NOMO-1 treated with DMSO at 0.1 percent for 48 hours (cell line): ENCODE measurements around the gene GULP1.

Experiments
- DNase-seq: peaks from one replicate; lab custom pipeline; 2025; ENCODE audit not compliant: unreplicated experiment; lab: John Stamatoyannopoulos, UW

GULP1 gene

DNA sequence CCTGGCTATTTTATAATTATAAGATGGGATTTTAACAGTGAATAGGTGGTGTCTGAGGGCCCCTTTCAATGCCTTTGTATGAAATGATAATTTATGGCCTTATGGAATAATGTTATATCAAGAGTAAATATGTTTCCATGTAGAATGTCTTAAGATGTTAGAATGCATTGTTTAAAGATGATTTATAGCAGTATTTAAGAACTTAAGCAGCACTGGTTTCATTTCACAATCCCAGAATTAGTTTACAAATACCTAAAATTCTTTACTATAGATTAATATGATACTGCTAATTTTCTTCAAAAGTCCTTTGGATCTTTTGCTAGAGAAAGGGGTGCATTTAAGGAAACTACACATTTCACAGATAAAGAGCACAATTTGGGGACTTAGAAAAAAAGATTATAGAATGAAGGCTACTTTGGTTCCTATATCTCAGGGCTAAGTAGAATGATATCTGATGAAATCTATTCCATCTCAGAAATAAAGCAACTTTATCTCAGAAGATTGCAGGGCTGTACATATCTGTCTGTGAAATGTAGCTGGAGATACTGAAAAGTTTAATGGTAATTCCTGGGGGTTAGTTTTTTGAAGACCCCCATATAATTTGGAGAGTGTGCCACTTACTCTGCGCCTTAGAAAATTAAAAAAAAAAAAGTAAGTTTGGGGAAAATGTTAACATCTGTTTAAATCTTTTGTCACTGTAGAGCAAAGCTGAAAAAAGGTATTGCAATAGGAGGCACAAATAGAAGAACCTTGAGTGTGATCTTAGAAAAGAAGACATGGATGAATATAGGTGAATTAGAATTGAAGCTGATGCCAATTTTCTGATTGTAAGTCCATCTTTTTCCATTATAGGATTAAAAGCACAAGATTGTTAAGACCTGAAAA lies 123.4 kb downstream of the GULP1 start:
- no peak for DNase-seq

- DNase-seq, result no peak
Measured at GRCh38 chr2:188415754-188416083, 124.0 kb downstream of the GULP1 start.

GRCh38 chr2:188416367-188416766 lies 124.7 kb downstream of the GULP1 start:
- no peak for DNase-seq

DNA sequence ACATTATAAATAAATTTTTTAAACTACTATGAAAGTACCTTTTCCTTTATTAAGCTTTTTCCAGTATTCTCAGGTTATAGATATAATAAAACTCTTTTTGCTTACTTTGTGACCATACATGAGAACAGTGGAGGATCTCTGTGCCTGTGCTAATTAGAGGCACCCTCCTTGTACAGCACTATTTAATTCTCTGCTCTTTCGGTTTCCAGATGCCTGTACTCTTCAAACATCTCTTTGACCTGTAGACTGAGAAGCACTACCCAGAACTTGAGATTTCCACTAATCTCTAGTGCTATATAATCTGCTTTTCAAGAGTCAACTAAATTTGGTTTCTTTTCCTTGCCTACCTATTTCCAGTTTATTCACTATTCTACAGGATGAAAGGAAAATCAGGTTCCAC lies 131.1 kb downstream of the GULP1 start:
- no peak for DNase-seq

DNA sequence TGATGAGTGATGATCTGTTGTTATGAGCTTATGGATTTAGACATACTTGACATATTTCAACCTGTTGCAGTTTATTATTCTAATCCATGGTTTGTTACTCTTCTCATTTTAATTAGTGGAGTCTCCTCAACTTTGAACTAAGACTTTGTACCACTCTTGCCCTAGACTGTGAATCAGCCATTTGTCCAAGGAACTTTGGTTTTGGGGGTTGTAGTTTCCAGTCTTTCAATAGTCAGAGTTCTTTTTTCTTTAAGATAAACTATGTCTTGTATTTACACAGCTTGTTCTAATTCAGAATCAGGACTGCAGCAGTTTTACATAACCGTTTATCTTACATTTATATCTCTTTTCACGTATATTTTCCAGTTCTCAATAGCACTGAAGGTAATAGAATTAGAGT lies 133.6 kb downstream of the GULP1 start:
- DNase-seq, result no peak

DNA sequence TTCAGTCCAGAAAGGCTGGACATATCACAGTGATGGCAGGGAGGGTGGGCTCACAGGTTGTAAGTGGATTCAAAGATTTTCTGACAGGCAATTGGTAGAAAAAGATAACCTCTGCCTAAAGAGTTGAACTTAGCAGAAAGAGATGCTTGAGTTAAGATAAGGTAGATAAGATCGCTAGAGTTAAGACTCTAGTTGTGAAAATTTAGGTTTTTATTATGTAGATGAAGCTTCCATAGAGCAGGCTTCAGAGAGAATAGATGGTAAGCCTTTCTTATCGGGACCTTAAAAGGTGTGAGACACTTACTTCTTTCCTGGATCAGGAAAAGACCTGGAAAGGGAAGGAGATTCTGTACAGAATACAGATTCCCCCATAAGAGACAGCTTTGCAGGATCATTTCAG lies 134.4 kb downstream of the GULP1 start:
- DNase-seq, result no peak

DNA sequence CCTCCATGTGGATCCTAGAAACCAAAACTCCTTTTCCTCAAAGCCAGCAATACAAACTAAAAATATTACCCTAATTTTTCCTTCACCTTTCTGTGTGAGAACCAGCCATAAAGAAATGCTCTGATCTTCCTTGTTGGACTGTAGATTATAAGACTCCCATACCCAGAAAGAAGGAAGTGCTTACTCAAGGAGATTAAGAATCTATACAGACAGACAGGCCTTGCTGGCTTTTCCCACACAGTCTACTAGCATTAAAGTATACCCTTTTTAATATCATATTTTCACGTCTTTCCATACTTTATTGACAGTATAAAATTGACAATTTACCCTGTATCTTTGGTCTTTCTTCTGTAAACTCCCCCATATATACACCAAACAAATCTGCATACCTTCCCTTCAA lies 139.0 kb downstream of the GULP1 start:
- no peak for DNase-seq

- no peak for DNase-seq
Measured at GRCh38 chr2:188434018-188434417, 142.3 kb downstream of the GULP1 start.

- DNase-seq, result no peak
Measured at GRCh38 chr2:188435115-188435514, 143.4 kb downstream of the GULP1 start.

DNA sequence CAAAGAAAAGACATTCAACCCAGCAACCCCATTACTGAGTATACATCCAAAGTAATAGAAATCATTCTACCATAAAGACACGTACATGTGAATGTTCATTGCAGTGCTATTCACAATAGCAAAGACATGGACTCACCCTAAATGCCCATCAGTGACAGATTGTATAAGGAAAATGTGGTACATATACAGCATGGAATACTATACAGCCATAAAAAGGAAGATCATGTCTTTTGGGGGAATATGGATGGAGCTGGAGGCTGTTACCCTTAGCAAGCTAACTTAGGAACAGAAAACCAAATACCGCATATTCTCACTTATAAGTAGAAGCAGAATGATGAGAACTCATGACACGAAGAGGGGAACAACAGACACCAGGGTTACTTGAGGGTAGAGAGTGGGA lies 145.9 kb downstream of the GULP1 start:
- DNase-seq, result no peak

DNA sequence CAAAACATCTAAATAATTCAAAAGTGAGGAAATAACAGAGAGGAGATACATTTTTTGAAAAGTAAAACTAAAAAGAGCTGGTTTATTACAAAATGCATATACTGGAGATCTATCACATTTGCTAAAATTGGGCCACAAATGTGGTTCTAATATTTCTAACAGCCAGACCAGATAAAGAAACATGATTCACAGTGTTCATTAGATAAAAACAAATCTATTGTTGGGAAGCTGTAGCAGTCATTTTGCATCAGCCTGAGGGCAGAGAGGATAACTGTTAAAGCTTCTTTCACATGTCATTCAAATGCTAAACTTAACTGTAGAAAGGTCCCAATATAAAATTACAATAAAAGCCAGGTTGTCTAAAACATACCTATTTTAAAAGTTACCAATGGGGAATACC lies 148.3 kb downstream of the GULP1 start:
- no peak for DNase-seq

DNA sequence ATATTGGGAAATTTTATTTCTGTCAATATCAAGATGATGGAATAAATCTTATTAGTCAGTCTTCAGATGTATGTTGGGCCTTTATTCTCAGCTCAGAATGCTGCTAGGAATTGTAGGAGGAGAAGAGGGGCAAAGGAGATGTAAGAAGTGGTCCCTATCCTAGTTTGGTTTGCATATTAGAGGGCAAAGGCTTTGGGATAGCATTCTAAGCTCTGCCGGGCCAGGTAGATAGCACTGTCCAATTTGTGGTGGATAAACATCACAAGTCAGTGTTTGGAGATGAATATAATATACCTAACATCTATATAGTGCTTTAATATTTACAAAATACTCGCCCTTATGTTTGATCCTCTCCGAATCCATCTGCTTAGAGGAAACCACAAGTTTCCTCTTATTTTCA lies 149.2 kb downstream of the GULP1 start:
- DNase-seq, result no peak

- DNase-seq, result no peak
Measured at GRCh38 chr2:188441288-188441947, 149.7 kb downstream of the GULP1 start.

GRCh38 chr2:188443207-188443606 lies 151.5 kb downstream of the GULP1 start:
- DNase-seq, result no peak

GRCh38 chr2:188444106-188444835 lies 152.6 kb downstream of the GULP1 start:
- no peak for DNase-seq

DNA sequence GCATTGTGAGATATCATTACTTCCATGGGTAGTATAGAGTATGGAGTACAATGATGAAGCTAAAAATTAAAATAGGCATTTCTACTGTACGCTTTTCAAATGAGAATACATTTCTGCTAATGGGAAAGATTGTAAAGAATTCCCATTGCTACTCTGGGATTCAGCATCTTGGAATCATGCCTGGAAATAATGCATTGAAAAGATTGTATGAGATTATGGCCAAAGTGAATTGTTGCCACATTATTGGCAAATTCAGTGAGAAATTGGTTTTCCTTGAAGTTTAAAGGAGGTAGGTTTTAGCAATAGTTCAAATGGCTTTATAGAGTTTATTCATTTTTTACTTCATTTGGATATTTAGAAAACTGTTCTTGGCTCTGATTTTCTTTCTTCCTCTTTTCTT lies 157.9 kb downstream of the GULP1 start:
- DNase-seq, result no peak

DNA sequence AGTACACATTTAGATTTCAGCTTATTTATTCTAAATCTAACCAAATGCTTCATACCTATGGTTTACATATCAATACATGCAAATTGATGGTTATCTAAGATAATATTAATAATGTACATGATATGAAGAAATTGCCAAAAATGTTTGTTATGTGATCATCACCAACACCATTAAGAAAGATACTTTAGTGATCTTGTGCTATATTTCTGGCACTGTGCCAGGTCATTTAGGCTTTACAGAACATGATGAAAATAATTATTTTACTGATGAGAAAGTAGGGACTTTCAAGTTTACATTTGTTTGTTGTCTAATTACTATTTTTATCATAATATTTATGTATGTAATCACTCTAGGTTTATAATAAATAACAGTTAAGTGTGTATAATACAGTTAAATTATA lies 158.3 kb downstream of the GULP1 start:
- DNase-seq, result no peak

- DNase-seq, result no peak
Measured at GRCh38 chr2:188450732-188451483, 159.2 kb downstream of the GULP1 start.

DNA sequence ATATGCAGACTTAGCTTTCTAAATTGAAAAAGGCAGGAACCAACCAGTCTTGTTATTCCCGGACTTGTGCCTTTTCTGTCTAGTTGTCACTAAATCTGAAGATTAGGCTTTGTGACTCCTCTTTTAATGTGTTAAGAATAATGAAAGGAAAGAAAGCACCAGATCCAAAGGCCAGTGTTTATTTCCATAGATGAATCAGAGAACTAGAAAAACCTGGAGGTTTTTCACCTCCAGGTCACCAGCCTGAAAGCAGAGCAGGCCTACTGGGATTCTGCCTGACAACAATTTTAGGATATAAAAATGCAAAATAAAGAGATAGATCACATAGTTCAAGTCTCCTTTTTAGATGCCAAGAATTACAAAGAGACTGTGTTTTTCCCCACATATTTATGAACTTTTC lies 160.4 kb downstream of the GULP1 start:
- DNase-seq, result no peak

GRCh38 chr2:188456114-188456909 lies 164.6 kb downstream of the GULP1 start:
- no peak for DNase-seq

DNA sequence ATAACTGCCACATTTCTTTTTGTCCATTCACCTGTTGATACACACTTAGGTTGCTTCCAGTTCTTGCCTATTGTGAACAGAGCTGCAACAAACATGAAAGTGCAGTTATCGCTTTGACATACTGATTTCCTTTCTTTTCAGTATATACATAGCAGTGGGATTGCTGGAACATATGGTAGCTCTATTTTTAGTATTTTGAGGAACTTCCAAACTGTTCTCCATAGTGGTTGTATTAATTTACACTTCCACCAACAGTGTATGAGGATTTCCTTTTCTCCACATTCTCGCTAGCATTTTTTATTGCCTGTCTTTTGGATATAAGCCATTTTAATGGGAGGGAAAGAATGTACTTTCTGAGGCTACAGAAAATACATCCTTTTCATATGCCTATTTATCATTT lies 167.4 kb downstream of the GULP1 start:
- DNase-seq, result no peak
